NCI-H1436 treated with DMSO at 0.1 percent for 48 hours (cell line): ENCODE data around the gene ABTB2.
"Not testable (repeated sequence)": the region's sequence is repeated elsewhere in the genome, so short reads cannot be mapped to it uniquely, and the experiment has no call there.

Experiments
- DNase-seq: peaks from one replicate; lab custom pipeline; 2025; lab: John Stamatoyannopoulos, UW

Gene ABTB2

GRCh38 chr11:34262531-34263081, 95.2 kb downstream of the ABTB2 start:
- DNase-seq: no peak

- DNase-seq: no peak
Measured at GRCh38 chr11:34261820-34262219, 96.0 kb downstream of the ABTB2 start.

GRCh38 chr11:34261095-34261494, 96.7 kb downstream of the ABTB2 start:
- DNase-seq: no peak

- peak; percentile 54 for DNase-seq
Measured at GRCh38 chr11:34260072-34260575, 97.7 kb downstream of the ABTB2 start.

GRCh38 chr11:34259087-34259486, 98.7 kb downstream of the ABTB2 start:
- no peak for DNase-seq

GRCh38 chr11:34256626-34257025, 101.2 kb downstream of the ABTB2 start:
- no peak for DNase-seq

- DNase-seq: no peak
Measured at GRCh38 chr11:34256150-34256549, 101.7 kb downstream of the ABTB2 start.

GRCh38 chr11:34255101-34255500, 102.7 kb downstream of the ABTB2 start:
- no peak for DNase-seq

- DNase-seq: no peak
Measured at GRCh38 chr11:34254011-34254410, 103.8 kb downstream of the ABTB2 start.

- DNase-seq: no peak
Measured at GRCh38 chr11:34252651-34253050, 105.2 kb downstream of the ABTB2 start.

GRCh38 chr11:34252015-34252414, 105.8 kb downstream of the ABTB2 start:
- DNase-seq: no peak

- DNase-seq: no peak
Measured at GRCh38 chr11:34251589-34251980, 106.2 kb downstream of the ABTB2 start.

GRCh38 chr11:34250732-34251588, 106.8 kb downstream of the ABTB2 start:
- no peak for DNase-seq

- no peak for DNase-seq
Measured at GRCh38 chr11:34250211-34250610, 107.6 kb downstream of the ABTB2 start.

- no peak for DNase-seq
Measured at GRCh38 chr11:34249439-34249838, 108.4 kb downstream of the ABTB2 start.

- not testable (repeated sequence) for DNase-seq
Measured at GRCh38 chr11:34246511-34246910, 111.3 kb downstream of the ABTB2 start.

GRCh38 chr11:34245041-34245440, 112.8 kb downstream of the ABTB2 start:
- DNase-seq: no peak

- DNase-seq: no peak
Measured at GRCh38 chr11:34243600-34244464, 114.0 kb downstream of the ABTB2 start.

GRCh38 chr11:34242037-34242625, 115.7 kb downstream of the ABTB2 start:
- no peak for DNase-seq

- DNase-seq: no peak
Measured at GRCh38 chr11:34240150-34240494, 117.7 kb downstream of the ABTB2 start.

GRCh38 chr11:34239465-34240149, 118.2 kb downstream of the ABTB2 start:
- no peak for DNase-seq

GRCh38 chr11:34238966-34239365, 118.8 kb downstream of the ABTB2 start:
- no peak for DNase-seq
